IPS-NIHi7 (cell line): Measurements from ENCODE around the gene LTK.
A peak's percentile ranks its signal among the peaks of the same experiment; 100 is the strongest.

Experiments
- DNase-seq: peaks from one replicate; pipeline ENCODE4 v3.0.0; 2012; ENCODE audit warnings: mixed read lengths; ENCODE audit errors: extremely low spot score

The LTK gene

GRCh38 chr15:41530363-41530956, 16.8 kb upstream of the LTK start:
- DNase-seq = no peak

GRCh38 chr15:41523097-41523496, 9.5 kb upstream of the LTK start:
- DNase-seq = no peak

GRCh38 chr15:41521614-41522013, 8.0 kb upstream of the LTK start:
- no peak for DNase-seq

- DNase-seq = no peak
Observed at GRCh38 chr15:41520636-41521035, 7.0 kb upstream of the LTK start.

- no peak for DNase-seq
Observed at GRCh38 chr15:41517895-41518449, 4.3 kb upstream of the LTK start.

- DNase-seq = peak; percentile 31
Observed at GRCh38 chr15:41512940-41513505, 604 bp downstream of the LTK start.

GRCh38 chr15:41512512-41512939, 1.1 kb downstream of the LTK start:
- no peak for DNase-seq

- DNase-seq = peak; percentile 39
Observed at GRCh38 chr15:41511899-41512369, 1.7 kb downstream of the LTK start.

- DNase-seq = peak; percentile 57
Observed at GRCh38 chr15:41511331-41511898, 2.2 kb downstream of the LTK start.

- no peak for DNase-seq
Observed at GRCh38 chr15:41510728-41511127, 2.9 kb downstream of the LTK start.

GRCh38 chr15:41507820-41508290, 5.8 kb downstream of the LTK start:
- DNase-seq = no peak

GRCh38 chr15:41506796-41507341, 6.8 kb downstream of the LTK start:
- peak; percentile 64 for DNase-seq

GRCh38 chr15:41505776-41506175, 7.9 kb downstream of the LTK start:
- DNase-seq = no peak

- DNase-seq = no peak
Observed at GRCh38 chr15:41504751-41505492, 8.7 kb downstream of the LTK start.

- no peak for DNase-seq
Observed at GRCh38 chr15:41503669-41504010, 10.0 kb downstream of the LTK start.

- peak; percentile 51 for DNase-seq
Observed at GRCh38 chr15:41502795-41503668, 10.6 kb downstream of the LTK start.

GRCh38 chr15:41501931-41502794, 11.5 kb downstream of the LTK start:
- peak; percentile 41 for DNase-seq

- DNase-seq = peak; percentile 58
Observed at GRCh38 chr15:41501191-41501917, 12.3 kb downstream of the LTK start.

- DNase-seq = no peak
Observed at GRCh38 chr15:41499109-41499851, 14.3 kb downstream of the LTK start.
